Natural killer cell (primary cell): ENCODE data around the gene PXDN. TPM values are rescaled to one million over a fixed set of nuclear protein-coding genes. Genes with fewer than 3 reads are reported as not detected.

Experiments
- ATAC-seq, 3 donors: fragments of 150-1000 bp in 2 of 3; fragments of 200-7000 bp in 1 of 3; cut with Tn5 transposase; 1 replicate in 1 of 3; 2 replicates in 2 of 3; pipeline ENCODE4 v1.10.0; 2021; ENCODE audit warnings: mild to moderate bottlenecking in 2 of 3, moderate library complexity in 2 of 3
- DNase-seq, 2 donors: peaks; one replicate each; pipeline versions ENCODE4 v3.0.0 to v3.0.0-alpha.2; 2013 to 2021; ENCODE audit warnings: mixed read lengths in 1 of 2
- H3K27ac ChIP-seq: one replicate; pipeline ENCODE4 v1.5.1; 2013; ENCODE audit warnings: mild to moderate bottlenecking, low read length
- H3K27me3 ChIP-seq: one replicate; pipeline ENCODE4 v1.6.1; 2013; ENCODE audit warnings: low read length; ENCODE audit not compliant: control insufficient read depth, insufficient read depth
- H3K36me3 ChIP-seq: one replicate; pipeline ENCODE4 v1.6.1; 2013; ENCODE audit warnings: low read length; ENCODE audit not compliant: control insufficient read depth, insufficient read depth
- H3K4me1 ChIP-seq: one replicate; pipeline ENCODE4 v1.6.1; 2013; ENCODE audit warnings: low read length; ENCODE audit not compliant: control insufficient read depth, insufficient read depth
- H3K4me3 ChIP-seq: one replicate; pipeline ENCODE4 v1.5.1; 2013; ENCODE audit warnings: low read length
- H3K9me3 ChIP-seq: one replicate; pipeline ENCODE4 v1.6.1; 2013; ENCODE audit warnings: low read length; ENCODE audit not compliant: control insufficient read depth, insufficient read depth
- H3K27ac Mint-ChIP-seq, 2 donors: one replicate each; pipeline ENCODE4 v1.8.0; 2022; ENCODE audit warnings: mild to moderate bottlenecking in 2 of 2, mixed read lengths in 2 of 2, moderate library complexity in 1 of 2
- H3K27me3 Mint-ChIP-seq, 2 donors: one replicate each; pipeline ENCODE4 v1.8.0; 2022; ENCODE audit warnings: low read depth in 2 of 2, mixed read lengths in 2 of 2
- H3K36me3 Mint-ChIP-seq: one replicate; pipeline ENCODE4 v1.8.0; 2022; ENCODE audit warnings: mixed read lengths
- H3K4me1 Mint-ChIP-seq, 2 donors: one replicate each; pipeline ENCODE4 v1.8.0; 2022; ENCODE audit warnings: mixed read lengths in 2 of 2
- H3K4me3 Mint-ChIP-seq: one replicate; pipeline ENCODE4 v1.8.0; 2022; ENCODE audit warnings: mild to moderate bottlenecking, moderate library complexity, mixed read lengths
- H3K9me3 Mint-ChIP-seq, 2 donors: one replicate each; pipeline ENCODE4 v1.8.0; 2022; ENCODE audit warnings: mixed read lengths in 2 of 2
- WGBS: methylation state at CpG from one replicate; pipeline ENCODE4 v1.1.7; 2013; ENCODE audit warnings: missing lambda C conversion rate; ENCODE audit not compliant: insufficient coverage; 5-methylcytosine and 5-hydroxymethylcytosine counted together
- intact Hi-C: fragments of 100-400 bp; cut with micrococcal nuclease; formaldehyde crosslinking; loops from one replicate; pipeline ENCODE4 v1.14.2; 2022
- total RNA-seq, 4 donors: library from RNA; stranded (reverse); fragments of 120-200 nt in 1 of 4; gene quantifications; one replicate each; pipeline versions ENCODE4 v1.2.3 to v1.2.4, GENCODE V29; 2013 to 2022
- TF ChIP-seq, protein P1 (sequence below): fragments of 200-600 bp; IDR thresholded peaks from one replicate; pipeline ENCODE4 v1.8.0; 2022; ENCODE audit warnings: antibody characterized with exemption

The PXDN gene, protein sequence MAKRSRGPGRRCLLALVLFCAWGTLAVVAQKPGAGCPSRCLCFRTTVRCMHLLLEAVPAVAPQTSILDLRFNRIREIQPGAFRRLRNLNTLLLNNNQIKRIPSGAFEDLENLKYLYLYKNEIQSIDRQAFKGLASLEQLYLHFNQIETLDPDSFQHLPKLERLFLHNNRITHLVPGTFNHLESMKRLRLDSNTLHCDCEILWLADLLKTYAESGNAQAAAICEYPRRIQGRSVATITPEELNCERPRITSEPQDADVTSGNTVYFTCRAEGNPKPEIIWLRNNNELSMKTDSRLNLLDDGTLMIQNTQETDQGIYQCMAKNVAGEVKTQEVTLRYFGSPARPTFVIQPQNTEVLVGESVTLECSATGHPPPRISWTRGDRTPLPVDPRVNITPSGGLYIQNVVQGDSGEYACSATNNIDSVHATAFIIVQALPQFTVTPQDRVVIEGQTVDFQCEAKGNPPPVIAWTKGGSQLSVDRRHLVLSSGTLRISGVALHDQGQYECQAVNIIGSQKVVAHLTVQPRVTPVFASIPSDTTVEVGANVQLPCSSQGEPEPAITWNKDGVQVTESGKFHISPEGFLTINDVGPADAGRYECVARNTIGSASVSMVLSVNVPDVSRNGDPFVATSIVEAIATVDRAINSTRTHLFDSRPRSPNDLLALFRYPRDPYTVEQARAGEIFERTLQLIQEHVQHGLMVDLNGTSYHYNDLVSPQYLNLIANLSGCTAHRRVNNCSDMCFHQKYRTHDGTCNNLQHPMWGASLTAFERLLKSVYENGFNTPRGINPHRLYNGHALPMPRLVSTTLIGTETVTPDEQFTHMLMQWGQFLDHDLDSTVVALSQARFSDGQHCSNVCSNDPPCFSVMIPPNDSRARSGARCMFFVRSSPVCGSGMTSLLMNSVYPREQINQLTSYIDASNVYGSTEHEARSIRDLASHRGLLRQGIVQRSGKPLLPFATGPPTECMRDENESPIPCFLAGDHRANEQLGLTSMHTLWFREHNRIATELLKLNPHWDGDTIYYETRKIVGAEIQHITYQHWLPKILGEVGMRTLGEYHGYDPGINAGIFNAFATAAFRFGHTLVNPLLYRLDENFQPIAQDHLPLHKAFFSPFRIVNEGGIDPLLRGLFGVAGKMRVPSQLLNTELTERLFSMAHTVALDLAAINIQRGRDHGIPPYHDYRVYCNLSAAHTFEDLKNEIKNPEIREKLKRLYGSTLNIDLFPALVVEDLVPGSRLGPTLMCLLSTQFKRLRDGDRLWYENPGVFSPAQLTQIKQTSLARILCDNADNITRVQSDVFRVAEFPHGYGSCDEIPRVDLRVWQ (N-terminal part only)
- total RNA-seq, result 1 to 10 TPM; 2.1 to 3.7 (median 2.5) TPM
- 0.32 TPM for total RNA-seq (2013)

DNA sequence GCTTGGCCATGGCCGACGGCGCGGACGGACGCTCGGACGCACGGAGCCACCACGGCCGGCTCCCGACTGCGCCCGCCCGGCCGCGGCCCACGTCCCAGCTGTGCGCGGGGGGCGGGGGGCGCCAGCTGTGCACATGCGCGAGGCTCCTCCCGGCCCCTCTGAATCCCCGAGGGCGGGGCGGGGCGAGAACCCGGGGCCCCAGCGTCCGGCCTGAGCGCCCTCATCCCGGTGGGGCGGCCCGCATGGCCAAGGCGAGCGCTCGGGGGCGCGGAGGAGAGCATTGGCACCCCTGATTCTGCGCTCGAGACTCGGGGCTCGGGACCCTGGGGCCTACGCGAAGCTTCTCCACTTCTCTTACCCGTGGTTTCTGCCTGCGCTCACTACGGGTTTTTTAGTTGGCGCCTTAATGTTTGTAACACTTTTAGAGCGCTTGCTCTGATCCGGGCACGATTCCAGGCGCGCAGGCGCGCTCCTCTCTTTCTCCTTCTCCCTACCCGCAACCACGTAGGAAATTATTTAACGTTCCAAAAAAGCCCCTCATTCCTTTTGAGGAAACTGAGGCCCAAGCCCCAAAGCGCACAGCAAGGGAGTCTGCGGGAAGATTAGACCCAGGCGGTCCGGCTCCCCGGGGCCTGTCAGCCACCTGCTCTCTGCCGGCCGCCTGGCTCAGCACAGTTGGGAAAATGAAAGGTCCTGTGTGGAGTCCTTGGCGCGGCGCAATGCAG is at the start of gene PXDN:
TSS of gene PXDN (minus strand) at position 70 of the 725 bp plus-strand sequence. CDS start at position 10, 60 bp downstream.
- peak within 1 kb of the TSS; percentile 77 for H3K4me3 Mint-ChIP-seq
- peaks cover 7% of the 10 kb centered on the region for H3K27me3 ChIP-seq
- 5% methylated on average over 71 of the region's 71 CpGs for WGBS
- H3K27ac Mint-ChIP-seq, result no peak within 1 kb of the TSS
- intact Hi-C loops, result no loop called here
- no peaks in the 10 kb centered on the region for H3K9me3 Mint-ChIP-seq
- peaks cover 0 to 4% of the 10 kb centered on the region in 2 donors for H3K4me1 Mint-ChIP-seq
- peaks cover 7% of the 10 kb centered on the region for H3K4me1 ChIP-seq
- no peaks in the 10 kb centered on the region for H3K36me3 Mint-ChIP-seq
- no peaks in the 10 kb centered on the region for H3K36me3 ChIP-seq
- TF ChIP-seq, protein P1, sequence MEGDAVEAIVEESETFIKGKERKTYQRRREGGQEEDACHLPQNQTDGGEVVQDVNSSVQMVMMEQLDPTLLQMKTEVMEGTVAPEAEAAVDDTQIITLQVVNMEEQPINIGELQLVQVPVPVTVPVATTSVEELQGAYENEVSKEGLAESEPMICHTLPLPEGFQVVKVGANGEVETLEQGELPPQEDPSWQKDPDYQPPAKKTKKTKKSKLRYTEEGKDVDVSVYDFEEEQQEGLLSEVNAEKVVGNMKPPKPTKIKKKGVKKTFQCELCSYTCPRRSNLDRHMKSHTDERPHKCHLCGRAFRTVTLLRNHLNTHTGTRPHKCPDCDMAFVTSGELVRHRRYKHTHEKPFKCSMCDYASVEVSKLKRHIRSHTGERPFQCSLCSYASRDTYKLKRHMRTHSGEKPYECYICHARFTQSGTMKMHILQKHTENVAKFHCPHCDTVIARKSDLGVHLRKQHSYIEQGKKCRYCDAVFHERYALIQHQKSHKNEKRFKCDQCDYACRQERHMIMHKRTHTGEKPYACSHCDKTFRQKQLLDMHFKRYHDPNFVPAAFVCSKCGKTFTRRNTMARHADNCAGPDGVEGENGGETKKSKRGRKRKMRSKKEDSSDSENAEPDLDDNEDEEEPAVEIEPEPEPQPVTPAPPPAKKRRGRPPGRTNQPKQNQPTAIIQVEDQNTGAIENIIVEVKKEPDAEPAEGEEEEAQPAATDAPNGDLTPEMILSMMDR, result no peak
- H3K9me3 ChIP-seq, result no peaks in the 10 kb centered on the region
- DNase-seq, result no peak
- H3K27ac ChIP-seq, result no peak within 1 kb of the TSS
- no peak within 1 kb of the TSS for H3K4me3 ChIP-seq
- no peak for ATAC-seq
- H3K27me3 Mint-ChIP-seq, result peaks cover 33 to 38% of the 10 kb centered on the region in 2 donors

DNA sequence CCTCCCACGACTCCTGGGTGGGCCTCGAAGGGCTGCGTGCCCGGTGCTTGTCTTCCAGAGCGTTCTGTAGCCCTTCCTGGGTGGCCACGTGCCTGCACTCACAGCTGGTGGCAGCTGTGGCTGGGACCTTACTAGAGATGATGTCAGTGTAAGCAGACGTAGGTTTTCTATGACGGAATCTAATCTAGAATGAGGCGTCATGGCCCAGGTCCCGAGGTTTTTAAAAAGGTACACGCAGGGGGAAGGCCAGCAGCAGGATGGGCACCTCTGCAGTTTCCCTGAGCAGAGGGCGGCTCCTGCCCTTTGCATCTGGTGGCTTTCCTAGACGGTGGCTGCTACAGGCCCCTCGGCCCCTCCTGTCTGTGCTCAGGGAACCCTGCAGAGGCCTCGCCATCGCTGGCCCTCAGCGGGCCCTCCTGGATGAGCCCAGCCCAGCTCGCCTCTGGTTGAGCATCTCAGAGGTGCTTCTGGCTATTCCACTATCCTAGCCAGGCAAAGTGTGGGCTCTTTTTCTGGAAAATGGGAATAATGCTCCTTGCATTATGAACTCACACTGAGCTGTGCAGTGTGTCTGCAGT is 49.6 kb upstream of the PXDN start:
- Histone ChIP-seq H3K9me3 (no peaks in the 10 kb centered on the region), H3K4me1 (no peaks in the 10 kb centered on the region), H3K36me3 (no peaks in the 10 kb centered on the region), H3K4me3 (no peak overlapping the region), H3K27ac (no peak overlapping the region), H3K27me3 (no peaks in the 10 kb centered on the region)
- intact Hi-C loops, result no loop called here
- Mint-ChIP-seq H3K4me3 (no peak overlapping the region), H3K36me3 (no peaks in the 10 kb centered on the region), H3K27me3 (no peaks in the 10 kb centered on the region), H3K27ac (no peak overlapping the region), H3K4me1 (peaks cover 0 to 10% of the 10 kb centered on the region in 2 donors), H3K9me3 (no peaks in the 10 kb centered on the region)
- TF ChIP-seq, protein P1, result no peak
- 85% methylated on average over 18 of the region's 18 CpGs for WGBS
- DNase-seq (no peak), ATAC-seq (no peak)
